Fibroblast of lung (primary cell): Measurements from ENCODE around the gene TNIP2. TPM values are rescaled to one million over a fixed set of nuclear protein-coding genes. Genes with fewer than 3 reads are reported as not detected.

Experiments used
- DNase-seq, 2 donors: peaks; one replicate each; pipeline versions ENCODE4 v3.0.0 to v3.0.0-alpha.2; 2010; ENCODE audit warnings: low read depth in 2 of 2
- H2AFZ ChIP-seq: 2 replicates; pipeline ENCODE4 v1.5.1; 2012; ENCODE audit warnings: low read length, control low read depth, inconsistent platforms
- H3K27ac ChIP-seq: 2 replicates; pipeline ENCODE4 v1.5.1; 2011; ENCODE audit warnings: low read length, control low read depth; ENCODE audit not compliant: insufficient read depth
- H3K27me3 ChIP-seq: 2 replicates; pipeline ENCODE4 v1.5.1; 2011; ENCODE audit warnings: mild to moderate bottlenecking, low read length; ENCODE audit not compliant: control insufficient read depth, insufficient read depth
- H3K36me3 ChIP-seq: 2 replicates; pipeline ENCODE4 v1.5.1; 2011; ENCODE audit warnings: low read length; ENCODE audit not compliant: control insufficient read depth, insufficient read depth
- H3K4me1 ChIP-seq: 2 replicates; pipeline ENCODE4 v1.5.1; 2011; ENCODE audit warnings: low read length; ENCODE audit not compliant: control insufficient read depth, insufficient read depth; ENCODE audit errors: extremely low read depth
- H3K4me2 ChIP-seq: 2 replicates; pipeline ENCODE4 v1.5.1; 2011; ENCODE audit warnings: low read length, control low read depth; ENCODE audit not compliant: insufficient read depth; ENCODE audit errors: extremely low read depth
- H3K4me3 ChIP-seq, 4 experiments: fragments of 200-600 bp in 1 of 4; sonication (generic) in 1 of 4; replicated peaks in 1 of 4; 2 replicates each; pipeline ENCODE4 v1.5.1; 2011 to 2016; ENCODE audit warnings: low read length in 4 of 4, low read depth in 3 of 4, mild to moderate bottlenecking in 3 of 4, control low read depth in 2 of 4, inconsistent platforms in 1 of 4, mixed read lengths in 1 of 4; ENCODE audit not compliant: insufficient read depth in 1 of 4; ENCODE audit errors: control extremely low read depth in 1 of 4
- H3K79me2 ChIP-seq: 2 replicates; pipeline ENCODE4 v1.5.1; 2012; ENCODE audit warnings: mild to moderate bottlenecking, low read length, inconsistent platforms; ENCODE audit not compliant: control insufficient read depth, insufficient read depth
- H3K9ac ChIP-seq: 2 replicates; pipeline ENCODE4 v1.5.1; 2011; ENCODE audit warnings: mild to moderate bottlenecking, low read length, control low read depth; ENCODE audit not compliant: insufficient read depth
- H3K9me3 ChIP-seq: 2 replicates; pipeline ENCODE4 v1.5.1; 2012; ENCODE audit warnings: low read depth, low read length; ENCODE audit not compliant: control insufficient read depth, insufficient read depth
- H4K20me1 ChIP-seq: 2 replicates; pipeline ENCODE4 v1.5.1; 2011; ENCODE audit warnings: low read length; ENCODE audit not compliant: control insufficient read depth, insufficient read depth; ENCODE audit errors: extremely low read depth
- EZH2 ChIP-seq: IDR thresholded peaks from 2 replicates; pipeline ENCODE4 v1.5.1; 2012; ENCODE audit warnings: low read length, control low read depth, mild to moderate bottlenecking; ENCODE audit errors: missing control alignments
- polyA plus RNA-seq, 2 donors: library from polyadenylated mRNA; depleted of rRNA in 1 of 2; stranded (reverse) in 1 of 2; unstranded in 1 of 2; fragments of >200 nt; gene quantifications; 2 replicates each; pipeline ENCODE4 v1.2.1, GENCODE V29; 2011 to 2012; ENCODE audit warnings: missing spikeins in 1 of 2
- total RNA-seq: library from RNA; depleted of rRNA; stranded (reverse); fragments of >200 nt; gene quantifications from 2 replicates; pipeline ENCODE4 v1.2.1, GENCODE V29; 2014
- TF ChIP-seq, protein P1 (sequence below), 2 donors: IDR thresholded peaks in 1 of 2; conservative IDR thresholded peaks in 1 of 2; 1 replicate in 1 of 2; 2 replicates in 1 of 2; pipeline ENCODE4 v1.5.1; 2011 to 2012; ENCODE audit warnings: low read length in 2 of 2, control low read depth in 1 of 2, inconsistent platforms in 1 of 2, low read depth in 1 of 2, mild to moderate bottlenecking in 1 of 2

The TNIP2 gene
- total and polyA plus RNA-seq, 2 donors (not counting 1 experiment from before 2014, with no cell fraction given), result 21.8 to 56.5 TPM

DNA sequence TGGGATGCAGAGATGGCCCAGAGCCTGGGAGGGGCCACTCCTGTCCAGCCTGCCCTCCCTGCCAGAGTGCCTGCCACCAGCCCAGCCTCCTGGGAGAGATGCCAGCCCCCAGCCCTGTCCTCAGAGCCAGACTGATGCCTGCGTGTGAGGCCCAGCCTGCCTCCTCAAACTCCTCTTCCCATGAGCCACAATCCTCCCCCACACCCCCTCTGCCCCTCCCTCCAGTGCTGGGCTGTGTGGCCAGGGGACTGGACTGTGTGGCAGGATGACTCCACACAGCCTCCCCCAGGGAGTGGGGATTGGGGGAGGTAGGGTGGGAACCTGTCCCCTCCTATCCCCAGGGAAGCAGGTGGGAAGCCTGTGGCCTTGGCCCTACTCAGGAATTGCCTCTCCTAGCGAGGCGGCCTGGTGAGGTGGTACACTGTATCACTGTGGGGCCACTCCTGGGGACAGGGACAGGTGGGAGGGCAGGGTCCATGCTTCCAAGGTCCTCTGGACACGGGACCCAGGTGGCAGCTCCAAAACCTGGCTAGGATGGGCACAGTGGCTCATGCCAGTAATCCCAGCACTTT, 32.5 kb upstream of the TNIP2 start:
- no peaks in the 10 kb centered on the region for H3K27me3 ChIP-seq
- H3K4me2 ChIP-seq, result no peak overlapping the region
- no peak overlapping the region for H3K9ac ChIP-seq
- no peak overlapping the region for H3K4me3 ChIP-seq
- H3K27ac ChIP-seq, result no peak overlapping the region
- no peaks in the 10 kb centered on the region for H3K79me2 ChIP-seq
- no peak overlapping the region for H2AFZ ChIP-seq
- no peaks in the 10 kb centered on the region for H3K9me3 ChIP-seq
- H4K20me1 ChIP-seq, result no peaks in the 10 kb centered on the region
- TF ChIP-seq, protein P1, sequence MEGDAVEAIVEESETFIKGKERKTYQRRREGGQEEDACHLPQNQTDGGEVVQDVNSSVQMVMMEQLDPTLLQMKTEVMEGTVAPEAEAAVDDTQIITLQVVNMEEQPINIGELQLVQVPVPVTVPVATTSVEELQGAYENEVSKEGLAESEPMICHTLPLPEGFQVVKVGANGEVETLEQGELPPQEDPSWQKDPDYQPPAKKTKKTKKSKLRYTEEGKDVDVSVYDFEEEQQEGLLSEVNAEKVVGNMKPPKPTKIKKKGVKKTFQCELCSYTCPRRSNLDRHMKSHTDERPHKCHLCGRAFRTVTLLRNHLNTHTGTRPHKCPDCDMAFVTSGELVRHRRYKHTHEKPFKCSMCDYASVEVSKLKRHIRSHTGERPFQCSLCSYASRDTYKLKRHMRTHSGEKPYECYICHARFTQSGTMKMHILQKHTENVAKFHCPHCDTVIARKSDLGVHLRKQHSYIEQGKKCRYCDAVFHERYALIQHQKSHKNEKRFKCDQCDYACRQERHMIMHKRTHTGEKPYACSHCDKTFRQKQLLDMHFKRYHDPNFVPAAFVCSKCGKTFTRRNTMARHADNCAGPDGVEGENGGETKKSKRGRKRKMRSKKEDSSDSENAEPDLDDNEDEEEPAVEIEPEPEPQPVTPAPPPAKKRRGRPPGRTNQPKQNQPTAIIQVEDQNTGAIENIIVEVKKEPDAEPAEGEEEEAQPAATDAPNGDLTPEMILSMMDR (conservative IDR thresholded peaks at IDR 0.05 in 1 of 2, IDR thresholded peaks at IDR 0.05 in 1 of 2; ENCODE audit: low read depth in 1 of 2, low read length in 2 of 2), result no peak
- no peak for TF ChIP-seq EZH2
- H3K4me1 ChIP-seq, result peaks cover 3% of the 10 kb centered on the region
- no peak for DNase-seq
- no peaks in the 10 kb centered on the region for H3K36me3 ChIP-seq

DNA sequence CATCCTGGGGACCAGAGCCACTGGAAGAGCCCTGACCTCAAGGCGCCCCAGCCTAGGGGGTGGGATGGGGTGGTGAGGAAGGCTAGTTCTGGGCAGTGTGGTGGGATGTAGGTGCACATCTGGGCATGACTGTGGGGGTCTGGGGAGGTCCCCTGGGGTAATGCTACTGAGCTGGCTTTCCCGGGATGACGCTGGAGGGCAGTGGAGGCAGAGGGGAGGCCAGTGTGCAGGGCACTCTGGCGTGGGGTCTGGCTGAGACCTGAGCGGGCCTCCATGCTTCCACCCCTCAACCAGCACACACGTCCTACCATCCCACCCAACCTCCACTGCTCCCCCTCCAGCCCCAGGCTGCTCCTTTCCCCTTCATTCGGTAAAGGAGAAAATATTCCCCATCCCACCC, 32.0 kb upstream of the TNIP2 start:
- no peaks in the 10 kb centered on the region for H3K27me3 ChIP-seq
- H4K20me1 ChIP-seq, result no peaks in the 10 kb centered on the region
- DNase-seq, result no peak

DNA sequence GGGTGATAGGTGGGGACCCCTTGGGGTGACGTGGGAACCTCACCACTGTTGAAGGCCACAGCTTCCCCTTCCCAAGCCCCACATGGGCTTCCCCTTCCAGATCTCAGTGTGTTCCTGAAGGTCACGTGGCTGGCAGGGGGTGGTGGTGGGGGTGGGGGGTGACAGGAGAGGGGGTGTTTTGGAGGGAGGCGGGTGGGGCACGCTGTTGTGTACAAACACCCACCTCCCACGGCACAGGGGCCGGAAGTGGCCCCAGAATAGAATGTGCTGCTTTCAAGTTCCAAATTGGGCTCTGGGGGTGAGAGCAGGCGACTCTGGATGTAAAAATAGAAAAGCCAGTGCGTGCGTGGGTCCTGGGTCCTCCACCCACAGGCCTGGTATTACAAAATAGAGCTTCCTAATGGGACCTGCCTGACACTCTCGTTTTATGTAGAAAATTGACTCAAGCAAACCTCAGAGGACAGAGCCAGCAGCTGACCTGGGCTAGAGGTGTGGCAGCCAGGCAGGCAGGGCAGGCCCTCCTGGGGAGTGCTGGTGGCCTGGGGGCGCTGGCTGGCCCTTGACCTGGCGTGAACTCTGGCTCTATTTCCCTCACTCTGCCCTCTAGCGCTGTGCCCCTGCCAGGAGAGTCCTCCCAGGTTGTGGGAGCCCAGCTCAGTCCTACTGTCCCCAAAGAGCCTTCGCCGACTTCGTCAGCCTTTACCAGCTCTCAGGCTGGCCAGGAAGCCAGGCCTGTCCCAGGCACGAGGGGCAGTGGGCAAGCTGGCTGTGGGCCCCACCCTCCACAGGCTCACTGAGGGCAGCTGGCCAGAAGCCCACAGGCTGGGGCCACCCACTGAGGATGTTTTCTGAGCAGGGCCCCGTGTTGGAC, 31.3 kb upstream of the TNIP2 start:
- H4K20me1 ChIP-seq, result no peaks in the 10 kb centered on the region
- no peak overlapping the region for H3K4me2 ChIP-seq
- peaks cover 3% of the 10 kb centered on the region for H3K4me1 ChIP-seq
- no peak overlapping the region for H3K4me3 ChIP-seq
- H3K9me3 ChIP-seq, result no peaks in the 10 kb centered on the region
- H3K9ac ChIP-seq, result no peak overlapping the region
- TF ChIP-seq, protein P1 (conservative IDR thresholded peaks at IDR 0.05 in 1 of 2, IDR thresholded peaks at IDR 0.05 in 1 of 2; ENCODE audit: low read depth in 1 of 2, low read length in 2 of 2), result no peak
- TF ChIP-seq EZH2, result no peak
- no peaks in the 10 kb centered on the region for H3K36me3 ChIP-seq
- no peak for DNase-seq
- H3K27me3 ChIP-seq, result no peaks in the 10 kb centered on the region
- H3K27ac ChIP-seq, result no peak overlapping the region
- H2AFZ ChIP-seq, result no peak overlapping the region
- H3K79me2 ChIP-seq, result no peaks in the 10 kb centered on the region

More for the DNA sequence above, 32.0 kb upstream of the TNIP2 start:
- Histone ChIP-seq H3K4me3 (no peak overlapping the region), H2AFZ (no peak overlapping the region), H3K9me3 (no peaks in the 10 kb centered on the region), H3K79me2 (no peaks in the 10 kb centered on the region), H3K27ac (no peak overlapping the region), H3K9ac (no peak overlapping the region), H3K4me1 (peaks cover 3% of the 10 kb centered on the region), H3K36me3 (no peaks in the 10 kb centered on the region), H3K4me2 (no peak overlapping the region)
- TF ChIP-seq EZH2, result no peak
- TF ChIP-seq, protein P1 (conservative IDR thresholded peaks at IDR 0.05 in 1 of 2, IDR thresholded peaks at IDR 0.05 in 1 of 2; ENCODE audit: low read depth in 1 of 2, low read length in 2 of 2), result no peak
